Stomach (tissue), 4 donors: ENCODE results near the gene MS4A8.

Experiments
- CTCF ChIP-seq, 7 experiments: fragments of 450-650 bp in 4 of 7; fragments of 200-600 bp in 3 of 7; sonication (generic) in 3 of 7; IDR thresholded peaks; one replicate each; pipeline ENCODE4 v1.5.1; 2016 to 2019; ENCODE audit warnings: antibody characterized with exemption in 7 of 7, control low read depth in 2 of 7, mild to moderate bottlenecking in 1 of 7
- EP300 ChIP-seq: sonication (generic); formaldehyde crosslinking; IDR thresholded peaks from one replicate; pipeline ENCODE4 v1.6.1; 2017; ENCODE audit warnings: antibody characterized with exemption
- POLR2A ChIP-seq, 4 donors: fragments of 450-650 bp; IDR thresholded peaks; one replicate each; pipeline ENCODE4 v1.6.1; 2016; ENCODE audit warnings: antibody characterized with exemption in 4 of 4, control low read depth in 2 of 4, mild to moderate bottlenecking in 1 of 4, moderate library complexity in 1 of 4
- POLR2AphosphoS5 ChIP-seq, 3 donors: sonication (generic); formaldehyde crosslinking; IDR thresholded peaks; one replicate each; pipeline ENCODE4 v1.6.1; 2016; ENCODE audit warnings: antibody characterized with exemption in 3 of 3

DNA sequence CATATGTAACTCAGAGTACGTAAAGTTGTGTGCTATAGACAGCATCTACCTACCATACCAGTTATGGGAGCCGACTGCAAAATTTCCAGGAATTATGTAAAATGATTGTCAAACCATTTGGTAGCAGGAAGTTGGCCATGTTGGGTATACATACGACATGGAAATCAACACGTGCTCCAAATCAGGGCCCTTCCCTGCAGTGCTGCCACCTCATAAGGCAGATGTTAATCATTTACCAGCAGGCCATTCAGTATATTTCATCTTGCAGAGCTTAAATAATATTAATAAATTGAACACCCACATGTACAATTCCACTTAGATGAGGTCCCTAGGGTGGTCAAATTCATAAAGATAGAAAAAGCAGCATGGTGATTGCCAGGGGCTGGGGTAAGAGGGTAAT lies 34.9 kb downstream of the MS4A8 start:
- TF ChIP-seq CTCF (IDR thresholded peaks at IDR 0.05) (no peak), POLR2A (IDR thresholded peaks at IDR 0.05) (no peak), EP300 (no peak), POLR2AphosphoS5 (IDR thresholded peaks at IDR 0.05) (no peak)
